Smooth muscle cell of the coronary artery (primary cell): ENCODE measurements around the gene DUSP8. TPM values are rescaled to one million over a fixed set of nuclear protein-coding genes. Genes with fewer than 3 reads are reported as not detected.

Source experiments
- total RNA-seq: library from RNA; depleted of rRNA; stranded (reverse); fragments of >200 nt; gene quantifications from 2 replicates; pipeline ENCODE4 v1.2.3, GENCODE V29; 2014; ENCODE audit warnings: low replicate concordance

Gene DUSP8
- 0.23 TPM in 1 of 2 replicates, not detected in the other for total RNA-seq

GRCh38 chr11:1572197-1573076, at the start of gene DUSP8:
DUSP8 (minus strand) TSS chr11:1572271; CDS start chr11:1565826, 6,445 bp downstream.

DNA sequence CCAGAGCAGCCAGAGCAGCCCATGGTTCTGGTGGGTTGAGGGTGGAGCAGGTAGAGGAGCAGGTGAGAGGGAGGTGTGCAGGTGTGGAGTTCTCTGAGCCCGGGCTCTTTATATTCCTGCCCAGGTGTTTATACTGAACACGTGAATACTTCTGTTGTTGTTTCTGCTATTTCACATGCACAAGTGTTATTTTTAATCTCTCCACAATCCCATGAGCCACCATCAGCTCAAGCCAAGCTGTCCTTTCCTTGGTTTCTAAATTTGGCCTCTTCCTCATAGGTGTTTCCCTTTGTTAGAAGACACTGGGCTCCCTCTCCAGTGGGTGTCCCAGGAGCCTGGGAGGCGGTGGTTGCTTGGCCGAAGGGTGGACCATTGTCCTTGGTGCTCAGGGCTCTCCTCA, 36.3 kb upstream of the DUSP8 start, which contains the start of gene KRTAP5-3:
TSS of gene KRTAP5-3 (minus strand) at position 101 of the 400 bp plus-strand sequence. CDS start at position 23, 78 bp downstream.

GRCh38 chr11:1597994-1598380, 25.9 kb upstream of the DUSP8 start, which contains the start of gene KRTAP5-2:
KRTAP5-2 (minus strand) TSS chr11:1598294; CDS start chr11:1598250, 44 bp downstream.

DNA sequence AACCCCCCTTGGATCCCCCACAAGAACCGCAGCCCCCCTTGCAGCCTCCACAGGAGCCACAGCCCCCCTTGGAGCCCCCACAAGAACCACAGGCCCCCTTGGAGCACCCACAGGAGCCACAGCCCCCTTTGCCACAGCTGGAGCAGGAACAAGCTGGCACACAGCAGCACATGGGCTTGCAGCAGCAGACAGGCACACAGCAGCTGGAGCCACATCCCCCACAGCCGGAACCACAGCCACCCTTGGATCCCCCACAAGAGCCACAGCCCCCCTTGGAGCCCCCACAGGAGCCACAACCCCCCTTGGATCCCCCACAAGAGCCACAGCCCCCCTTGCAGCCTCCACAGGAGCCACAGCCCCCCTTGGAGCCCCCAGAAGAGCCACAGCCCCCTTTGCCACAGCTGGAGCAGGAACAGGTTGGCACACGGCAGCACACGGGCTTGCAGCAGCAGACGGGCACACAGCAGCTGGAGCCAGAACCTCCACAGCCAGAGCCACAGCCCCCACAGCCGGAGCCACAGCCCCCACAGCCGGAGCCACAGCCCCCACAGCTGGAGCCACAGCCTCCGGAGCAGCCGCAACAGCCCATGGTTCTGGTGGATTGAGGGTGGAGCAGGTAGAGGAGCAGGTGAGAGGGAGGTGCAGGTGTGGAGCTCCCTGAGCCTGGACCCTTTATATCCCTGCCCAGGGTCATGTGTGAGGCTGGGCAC, 12.7 kb upstream of the DUSP8 start, which contains the start of gene KRTAP5-1:
TSS of gene KRTAP5-1 (minus strand) at position 623 of the 710 bp plus-strand sequence. CDS start at position 589, 34 bp downstream.

Other genes with a start within 250 kb of the DUSP8 start
- gene BRSK2, start 182.3 kb downstream of the DUSP8 start, total RNA-seq: 0.23 and 0.47 TPM in 2 replicates
- gene MOB2, start 85.5 kb downstream of the DUSP8 start, total RNA-seq: 26.3 and 55.0 TPM in 2 replicates
- gene KRTAP5-1, start 13.0 kb upstream of the DUSP8 start, total RNA-seq: not detected in 2 replicates
- not detected in 2 replicates for gene KRTAP5-2, start 26.0 kb upstream of the DUSP8 start, total RNA-seq
- not detected in 2 replicates for gene KRTAP5-3, start 36.2 kb upstream of the DUSP8 start, total RNA-seq
- gene KRTAP5-4, start 49.9 kb upstream of the DUSP8 start, total RNA-seq: not detected in 2 replicates
- not detected in 2 replicates for gene KRTAP5-5, start 57.5 kb upstream of the DUSP8 start, total RNA-seq
- gene KRTAP5-6, start 124.9 kb upstream of the DUSP8 start, total RNA-seq: not detected in 2 replicates
- 0.82 and 2.5 TPM in 2 replicates for gene IFITM10, start 178.3 kb upstream of the DUSP8 start, total RNA-seq
- gene CTSD, start 191.7 kb upstream of the DUSP8 start, total RNA-seq: 196 and 514 TPM in 2 replicates